ENCODE data around the gene REXO4.
"Not testable (repeated sequence)": the region's sequence is repeated elsewhere in the genome, so short reads cannot be mapped to it uniquely, and the experiment has no call there.

Gene REXO4

GRCh38 chr9:133386338-133386737, 31.5 kb downstream of the REXO4 start:
- Histone ChIP-seq H3K9ac (ENCODE audit: low read depth, low read length) (no peak overlapping the region), H3K4me1 (ENCODE audit: control insufficient read depth, insufficient read depth, low read length) (no peaks in the 10 kb centered on the region), H3K27ac (ENCODE audit: low read depth, low read length) (no peak overlapping the region), H3K27me3 (ENCODE audit: control insufficient read depth, insufficient read depth, low read length) (no peaks in the 10 kb centered on the region), H3K9me3 (ENCODE audit: control insufficient read depth, insufficient read depth, low read length) (peaks cover 3% of the 10 kb centered on the region; the same call in 1 of the 2 replicates), H3K36me3 (ENCODE audit: control insufficient read depth, insufficient read depth, low read length) (no peaks in the 10 kb centered on the region), H3K4me3 (ENCODE audit: low read depth, low read length) (no peak overlapping the region)

- no peak overlapping the region for H3K9ac ChIP-seq (ENCODE audit: low read depth, low read length)
- no peaks in the 10 kb centered on the region for H3K27me3 ChIP-seq (ENCODE audit: control insufficient read depth, insufficient read depth, low read length)
- H3K9me3 ChIP-seq (ENCODE audit: control insufficient read depth, insufficient read depth, low read length) = peaks cover 3% of the 10 kb centered on the region; the same call in 1 of the 2 replicates
- no peak overlapping the region for H3K4me3 ChIP-seq (ENCODE audit: low read depth, low read length)
- H3K27ac ChIP-seq (ENCODE audit: low read depth, low read length) = no peak overlapping the region
- no peaks in the 10 kb centered on the region for H3K36me3 ChIP-seq (ENCODE audit: control insufficient read depth, insufficient read depth, low read length)
- no peaks in the 10 kb centered on the region for H3K4me1 ChIP-seq (ENCODE audit: control insufficient read depth, insufficient read depth, low read length)
Observed at GRCh38 chr9:133385452-133385851, 32.4 kb downstream of the REXO4 start.

- no peak overlapping the region for H3K9ac ChIP-seq (ENCODE audit: low read depth, low read length)
- no peak overlapping the region for H3K4me3 ChIP-seq (ENCODE audit: low read depth, low read length)
- peaks cover 3% of the 10 kb centered on the region; the same call in 1 of the 2 replicates for H3K9me3 ChIP-seq (ENCODE audit: control insufficient read depth, insufficient read depth, low read length)
- no peaks in the 10 kb centered on the region for H3K36me3 ChIP-seq (ENCODE audit: control insufficient read depth, insufficient read depth, low read length)
- H3K27ac ChIP-seq (ENCODE audit: low read depth, low read length) = no peak overlapping the region
- H3K4me1 ChIP-seq (ENCODE audit: control insufficient read depth, insufficient read depth, low read length) = no peaks in the 10 kb centered on the region
- H3K27me3 ChIP-seq (ENCODE audit: control insufficient read depth, insufficient read depth, low read length) = no peaks in the 10 kb centered on the region
Observed at GRCh38 chr9:133384736-133385321, 33.0 kb downstream of the REXO4 start.

- no peak overlapping the region for H3K9ac ChIP-seq (ENCODE audit: low read depth, low read length)
- no peaks in the 10 kb centered on the region for H3K27me3 ChIP-seq (ENCODE audit: control insufficient read depth, insufficient read depth, low read length)
- peaks cover 3% of the 10 kb centered on the region; the same call in 1 of the 2 replicates for H3K9me3 ChIP-seq (ENCODE audit: control insufficient read depth, insufficient read depth, low read length)
- no peak overlapping the region for H3K4me3 ChIP-seq (ENCODE audit: low read depth, low read length)
- no peaks in the 10 kb centered on the region for H3K36me3 ChIP-seq (ENCODE audit: control insufficient read depth, insufficient read depth, low read length)
- H3K4me1 ChIP-seq (ENCODE audit: control insufficient read depth, insufficient read depth, low read length) = no peaks in the 10 kb centered on the region
- H3K27ac ChIP-seq (ENCODE audit: low read depth, low read length) = no peak overlapping the region
Observed at GRCh38 chr9:133383438-133383837, 34.4 kb downstream of the REXO4 start.

GRCh38 chr9:133382507-133383141, 35.2 kb downstream of the REXO4 start:
- Histone ChIP-seq H3K27me3 (ENCODE audit: control insufficient read depth, insufficient read depth, low read length) (no peaks in the 10 kb centered on the region), H3K36me3 (ENCODE audit: control insufficient read depth, insufficient read depth, low read length) (no peaks in the 10 kb centered on the region), H3K4me1 (ENCODE audit: control insufficient read depth, insufficient read depth, low read length) (no peaks in the 10 kb centered on the region; the same call in 1 of the 2 replicates), H3K9me3 (ENCODE audit: control insufficient read depth, insufficient read depth, low read length) (peaks cover 3% of the 10 kb centered on the region; the same call in 1 of the 2 replicates), H3K4me3 (ENCODE audit: low read depth, low read length) (no peak overlapping the region), H3K27ac (ENCODE audit: low read depth, low read length) (no peak overlapping the region), H3K9ac (ENCODE audit: low read depth, low read length) (no peak overlapping the region)

GRCh38 chr9:133380734-133381133, 37.1 kb downstream of the REXO4 start:
- no peak overlapping the region for H3K27ac ChIP-seq (ENCODE audit: low read depth, low read length)
- no peaks in the 10 kb centered on the region for H3K36me3 ChIP-seq (ENCODE audit: control insufficient read depth, insufficient read depth, low read length)
- no peak overlapping the region for H3K4me3 ChIP-seq (ENCODE audit: low read depth, low read length)
- H3K9ac ChIP-seq (ENCODE audit: low read depth, low read length) = no peak overlapping the region
- peaks cover 3% of the 10 kb centered on the region; the same call in 1 of the 2 replicates for H3K9me3 ChIP-seq (ENCODE audit: control insufficient read depth, insufficient read depth, low read length)
- H3K27me3 ChIP-seq (ENCODE audit: control insufficient read depth, insufficient read depth, low read length) = peaks cover 8% of the 10 kb centered on the region; the same call in 1 of the 2 replicates
- H3K4me1 ChIP-seq (ENCODE audit: control insufficient read depth, insufficient read depth, low read length) = no peaks in the 10 kb centered on the region; the same call in 1 of the 2 replicates

- H3K27me3 ChIP-seq (ENCODE audit: control insufficient read depth, insufficient read depth, low read length) = peaks cover 8% of the 10 kb centered on the region; the same call in 1 of the 2 replicates
- H3K27ac ChIP-seq (ENCODE audit: low read depth, low read length) = no peak overlapping the region
- no peak overlapping the region for H3K9ac ChIP-seq (ENCODE audit: low read depth, low read length)
- H3K36me3 ChIP-seq (ENCODE audit: control insufficient read depth, insufficient read depth, low read length) = no peaks in the 10 kb centered on the region
- H3K9me3 ChIP-seq (ENCODE audit: control insufficient read depth, insufficient read depth, low read length) = peaks cover 3% of the 10 kb centered on the region; the same call in 1 of the 2 replicates
- peaks cover 5% of the 10 kb centered on the region; the same call in 1 of the 2 replicates for H3K4me1 ChIP-seq (ENCODE audit: control insufficient read depth, insufficient read depth, low read length)
- no peak overlapping the region for H3K4me3 ChIP-seq (ENCODE audit: low read depth, low read length)
Observed at GRCh38 chr9:133379153-133380086, 38.4 kb downstream of the REXO4 start.

- Histone ChIP-seq H3K27ac (ENCODE audit: low read depth, low read length) (no peak overlapping the region), H3K27me3 (ENCODE audit: control insufficient read depth, insufficient read depth, low read length) (peaks cover 8% of the 10 kb centered on the region; the same call in 1 of the 2 replicates), H3K9ac (ENCODE audit: low read depth, low read length) (no peak overlapping the region), H3K4me3 (ENCODE audit: low read depth, low read length) (no peak overlapping the region), H3K36me3 (ENCODE audit: control insufficient read depth, insufficient read depth, low read length) (peaks cover 4% of the 10 kb centered on the region; the same call in 1 of the 2 replicates), H3K4me1 (ENCODE audit: control insufficient read depth, insufficient read depth, low read length) (peaks cover 6% of the 10 kb centered on the region; the same call in 1 of the 2 replicates), H3K9me3 (ENCODE audit: control insufficient read depth, insufficient read depth, low read length) (peaks cover 3% of the 10 kb centered on the region; the same call in 1 of the 2 replicates)
Observed at GRCh38 chr9:133378408-133378962, 39.3 kb downstream of the REXO4 start.

- peaks cover 11% of the 10 kb centered on the region for H3K36me3 ChIP-seq (ENCODE audit: control insufficient read depth, insufficient read depth, low read length)
- no peak overlapping the region for H3K27ac ChIP-seq (ENCODE audit: low read depth, low read length)
- no peak overlapping the region for H3K4me3 ChIP-seq (ENCODE audit: low read depth, low read length)
- H3K4me1 ChIP-seq (ENCODE audit: control insufficient read depth, insufficient read depth, low read length) = peaks cover 6% of the 10 kb centered on the region; the same call in 1 of the 2 replicates
- H3K9me3 ChIP-seq (ENCODE audit: control insufficient read depth, insufficient read depth, low read length) = no peaks in the 10 kb centered on the region
- peaks cover 8% of the 10 kb centered on the region; the same call in 1 of the 2 replicates for H3K27me3 ChIP-seq (ENCODE audit: control insufficient read depth, insufficient read depth, low read length)
- no peak overlapping the region for H3K9ac ChIP-seq (ENCODE audit: low read depth, low read length)
Observed at GRCh38 chr9:133377721-133378216, 40.0 kb downstream of the REXO4 start.

- H3K9ac ChIP-seq (ENCODE audit: low read depth, low read length); H3K4me3 ChIP-seq (ENCODE audit: low read depth, low read length): not testable (repeated sequence)
Observed at GRCh38 chr9:133377280-133377679, 40.5 kb downstream of the REXO4 start.

More at GRCh38 chr9:133377280-133377679, 40.5 kb downstream of the REXO4 start:
- not testable (repeated sequence) for H3K27me3 ChIP-seq (ENCODE audit: control insufficient read depth, insufficient read depth, low read length); H3K27ac ChIP-seq (ENCODE audit: low read depth, low read length); H3K4me1 ChIP-seq (ENCODE audit: control insufficient read depth, insufficient read depth, low read length); H3K9me3 ChIP-seq (ENCODE audit: control insufficient read depth, insufficient read depth, low read length)
- peaks cover 16% of the 10 kb centered on the region for H3K36me3 ChIP-seq (ENCODE audit: control insufficient read depth, insufficient read depth, low read length)
